HUDEP-2 (cell line): Measurements from ENCODE around the gene DNAH6.
"Not testable (repeated sequence)": the region's sequence is repeated elsewhere in the genome, so short reads cannot be mapped to it uniquely, and the experiment has no call there.

Source experiments
- DNase-seq, 76 experiments: peaks; one replicate each; lab custom pipeline; 2025; ENCODE audit not compliant: unreplicated experiment in 76 of 76; lab: John Stamatoyannopoulos, UW

DNAH6 gene

GRCh38 chr2:84516234-84516986, at the start of gene DNAH6:
Gene DNAH6 (plus strand): TSS chr2:84516498. CDS start chr2:84517827, 1,329 bp downstream.
- DNase-seq: peak in 11 of 76 experiments; percentile 2 to 25 (median 9)

- DNase-seq: no peak
Measured at GRCh38 chr2:84467389-84467788, 48.9 kb upstream of the DNAH6 start.

GRCh38 chr2:84472423-84472822, 43.9 kb upstream of the DNAH6 start:
- not testable (repeated sequence) for DNase-seq

- no peak for DNase-seq
Measured at GRCh38 chr2:84472856-84473565, 43.3 kb upstream of the DNAH6 start.

GRCh38 chr2:84474176-84474575, 42.1 kb upstream of the DNAH6 start:
- no peak for DNase-seq

GRCh38 chr2:84477886-84478285, 38.4 kb upstream of the DNAH6 start:
- no peak for DNase-seq

GRCh38 chr2:84478867-84479266, 37.4 kb upstream of the DNAH6 start:
- DNase-seq: peak in 1 of 76 experiments; percentile 25

GRCh38 chr2:84481702-84482101, 34.6 kb upstream of the DNAH6 start:
- no peak for DNase-seq

GRCh38 chr2:84482603-84483002, 33.7 kb upstream of the DNAH6 start:
- no peak for DNase-seq

- no peak for DNase-seq
Measured at GRCh38 chr2:84483320-84483719, 33.0 kb upstream of the DNAH6 start.

- no peak for DNase-seq
Measured at GRCh38 chr2:84486441-84487115, 29.7 kb upstream of the DNAH6 start.

- DNase-seq: no peak
Measured at GRCh38 chr2:84487298-84487996, 28.9 kb upstream of the DNAH6 start.

- no peak for DNase-seq
Measured at GRCh38 chr2:84491256-84491655, 25.0 kb upstream of the DNAH6 start.

GRCh38 chr2:84491741-84492140, 24.6 kb upstream of the DNAH6 start:
- no peak for DNase-seq

GRCh38 chr2:84492571-84492970, 23.7 kb upstream of the DNAH6 start:
- no peak for DNase-seq

- no peak for DNase-seq
Measured at GRCh38 chr2:84493514-84493913, 22.8 kb upstream of the DNAH6 start.

- no peak for DNase-seq
Measured at GRCh38 chr2:84494070-84494469, 22.2 kb upstream of the DNAH6 start.

GRCh38 chr2:84495539-84496146, 20.7 kb upstream of the DNAH6 start:
- peak in 20 of 76 experiments; percentile 0 to 48 (median 22) for DNase-seq

- no peak for DNase-seq
Measured at GRCh38 chr2:84496386-84496785, 19.9 kb upstream of the DNAH6 start.

GRCh38 chr2:84497285-84497684, 19.0 kb upstream of the DNAH6 start:
- DNase-seq: no peak
